Loucy (cell line): ENCODE results near the gene HBP1.

Experiments used
- H2AFZ ChIP-seq: fragments of 200-600 bp; sonication (generic); 2 replicates; pipeline ENCODE4 v1.6.0; 2016; ENCODE audit warnings: antibody characterized with exemption, mild to moderate bottlenecking, low read length, moderate library complexity
- H3F3A ChIP-seq: fragments of 200-600 bp; 2 replicates; pipeline ENCODE4 v1.6.0; 2016; ENCODE audit warnings: antibody characterized with exemption, low read depth, mild to moderate bottlenecking
- H3K27me3 ChIP-seq: fragments of 200-600 bp; sonication (generic); 2 replicates; pipeline ENCODE4 v1.6.1; 2014; ENCODE audit warnings: low read length, mild to moderate bottlenecking; ENCODE audit not compliant: insufficient read depth, poor library complexity, severe bottlenecking
- H3K36me3 ChIP-seq: fragments of 200-600 bp; sonication (generic); 2 replicates; pipeline ENCODE4 v1.6.1; 2016; ENCODE audit warnings: low read length; ENCODE audit not compliant: insufficient read depth
- H3K4me1 ChIP-seq: fragments of 200-600 bp; sonication (generic); 2 replicates; pipeline ENCODE4 v1.5.1; 2014; ENCODE audit warnings: low read length, mild to moderate bottlenecking; ENCODE audit not compliant: insufficient read depth, poor library complexity, severe bottlenecking
- H3K4me2 ChIP-seq: fragments of 200-600 bp; sonication (generic); 2 replicates; pipeline ENCODE4 v1.6.0; 2014; ENCODE audit warnings: antibody characterized with exemption, low read length, low read depth, mild to moderate bottlenecking; ENCODE audit not compliant: poor library complexity, severe bottlenecking
- H3K4me3 ChIP-seq: fragments of 200-600 bp; sonication (generic); 2 replicates; pipeline ENCODE4 v1.5.1; 2014; ENCODE audit warnings: low read length, mild to moderate bottlenecking, mixed read lengths; ENCODE audit not compliant: poor library complexity, severe bottlenecking
- H3K79me2 ChIP-seq: fragments of 200-600 bp; sonication (generic); 2 replicates; pipeline ENCODE4 v1.6.1; 2014; ENCODE audit warnings: low read length; ENCODE audit not compliant: insufficient read depth
- H3K9ac ChIP-seq: fragments of 200-600 bp; sonication (generic); 2 replicates; pipeline ENCODE4 v1.6.0; 2014; ENCODE audit warnings: mild to moderate bottlenecking, low read depth, low read length, moderate library complexity; ENCODE audit not compliant: poor library complexity, severe bottlenecking
- H3K9me2 ChIP-seq: fragments of 200-600 bp; sonication (generic); replicated peaks from 2 replicates; pipeline ENCODE4 v1.6.1; 2016; ENCODE audit warnings: low read depth, low read length, mixed read lengths
- H3K9me3 ChIP-seq: fragments of 200-600 bp; sonication (generic); 2 replicates; pipeline ENCODE4 v1.6.1; 2014; ENCODE audit warnings: mild to moderate bottlenecking, antibody characterized with exemption, low read length, low read depth; ENCODE audit not compliant: insufficient read depth
- H4K20me1 ChIP-seq: fragments of 200-600 bp; sonication (generic); 2 replicates; pipeline ENCODE4 v1.6.0; 2014; ENCODE audit warnings: antibody characterized with exemption, low read length, mild to moderate bottlenecking; ENCODE audit not compliant: insufficient read depth, poor library complexity, severe bottlenecking
- CTCF ChIP-seq: fragments of 200-600 bp; sonication (generic); conservative IDR thresholded peaks from 2 replicates; pipeline ENCODE4 v1.5.1; 2014; ENCODE audit warnings: mild to moderate bottlenecking, antibody characterized with exemption, low read length
- EZH2phosphoT487 ChIP-seq: fragments of 200-600 bp; IDR thresholded peaks from 2 replicates; pipeline ENCODE4 v1.6.1; 2018; ENCODE audit warnings: antibody characterized with exemption, mild to moderate bottlenecking, moderate library complexity, borderline replicate concordance

HBP1 gene

GRCh38 chr7:107210400-107210799 lies 41.6 kb downstream of the HBP1 start:
- Histone ChIP-seq H3K9me3 (no peaks in the 10 kb centered on the region; the same call in 1 of the 2 replicates), H3K27me3 (no peaks in the 10 kb centered on the region), H3K4me2 (no peak overlapping the region), H3K4me3 (no peak overlapping the region), H3K79me2 (no peaks in the 10 kb centered on the region), H3K4me1 (no peaks in the 10 kb centered on the region), H3K9ac (no peak overlapping the region), H3K36me3 (peaks cover 40% of the 10 kb centered on the region; the same call in 1 of the 2 replicates), H3K9me2 (no peaks in the 10 kb centered on the region), H4K20me1 (no peaks in the 10 kb centered on the region), H3F3A (no peaks in the 10 kb centered on the region), H2AFZ (no peak overlapping the region)
- no peak for TF ChIP-seq CTCF
- no peak for TF ChIP-seq EZH2phosphoT487

- peaks cover 29% of the 10 kb centered on the region; the same call in 1 of the 2 replicates for H3K36me3 ChIP-seq
- no peak overlapping the region for H2AFZ ChIP-seq
- H3K79me2 ChIP-seq, result no peaks in the 10 kb centered on the region
- TF ChIP-seq EZH2phosphoT487, result no peak
- no peak for TF ChIP-seq CTCF
- H3F3A ChIP-seq, result no peaks in the 10 kb centered on the region
- H3K4me1 ChIP-seq, result no peaks in the 10 kb centered on the region
- no peaks in the 10 kb centered on the region; the same call in 1 of the 2 replicates for H3K9me3 ChIP-seq
- H3K27me3 ChIP-seq, result no peaks in the 10 kb centered on the region
- no peaks in the 10 kb centered on the region for H3K9me2 ChIP-seq
- H4K20me1 ChIP-seq, result no peaks in the 10 kb centered on the region
- no peak overlapping the region for H3K9ac ChIP-seq
- no peak overlapping the region for H3K4me3 ChIP-seq
- H3K4me2 ChIP-seq, result no peak overlapping the region
Measured at GRCh38 chr7:107212725-107213124, 43.9 kb downstream of the HBP1 start.

- TF ChIP-seq EZH2phosphoT487, result no peak
- TF ChIP-seq CTCF, result no peak
- Histone ChIP-seq H3K9me2 (no peaks in the 10 kb centered on the region), H3K36me3 (peaks cover 24% of the 10 kb centered on the region; the same call in 1 of the 2 replicates), H3K79me2 (no peaks in the 10 kb centered on the region), H3K9me3 (no peaks in the 10 kb centered on the region; the same call in 1 of the 2 replicates), H4K20me1 (no peaks in the 10 kb centered on the region), H3K27me3 (no peaks in the 10 kb centered on the region), H3F3A (no peaks in the 10 kb centered on the region), H2AFZ (no peak overlapping the region), H3K4me3 (no peak overlapping the region), H3K9ac (no peak overlapping the region), H3K4me2 (no peak overlapping the region), H3K4me1 (no peaks in the 10 kb centered on the region)
Measured at GRCh38 chr7:107213193-107213788, 44.5 kb downstream of the HBP1 start.
